AML-193 (cell line): Measurements from ENCODE around the gene DRGX.

Experiments used
- DNase-seq, 2 experiments: peaks; one replicate each; lab custom pipeline; 2025; lab: John Stamatoyannopoulos, UW

The DRGX gene

DNA sequence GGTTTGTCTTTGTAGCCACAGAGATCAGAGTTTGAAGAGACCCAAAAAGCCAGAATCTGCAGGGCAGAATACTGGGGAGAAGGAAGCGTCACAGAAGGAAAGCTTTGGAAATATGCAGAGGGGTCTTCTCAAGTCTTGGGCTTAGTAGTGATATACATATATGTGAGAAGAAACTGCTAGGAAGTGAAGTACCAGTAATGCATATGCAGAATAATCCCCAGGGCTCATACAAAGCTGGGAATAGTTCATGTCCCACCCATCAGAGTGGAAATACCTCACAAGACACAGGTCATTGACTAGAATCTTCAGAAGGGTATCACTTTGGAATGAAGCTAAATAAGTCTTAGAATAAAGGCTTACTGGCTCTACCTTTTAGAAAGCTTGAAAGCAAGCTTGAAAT lies 57.3 kb downstream of the DRGX start:
- no peak for DNase-seq

DNA sequence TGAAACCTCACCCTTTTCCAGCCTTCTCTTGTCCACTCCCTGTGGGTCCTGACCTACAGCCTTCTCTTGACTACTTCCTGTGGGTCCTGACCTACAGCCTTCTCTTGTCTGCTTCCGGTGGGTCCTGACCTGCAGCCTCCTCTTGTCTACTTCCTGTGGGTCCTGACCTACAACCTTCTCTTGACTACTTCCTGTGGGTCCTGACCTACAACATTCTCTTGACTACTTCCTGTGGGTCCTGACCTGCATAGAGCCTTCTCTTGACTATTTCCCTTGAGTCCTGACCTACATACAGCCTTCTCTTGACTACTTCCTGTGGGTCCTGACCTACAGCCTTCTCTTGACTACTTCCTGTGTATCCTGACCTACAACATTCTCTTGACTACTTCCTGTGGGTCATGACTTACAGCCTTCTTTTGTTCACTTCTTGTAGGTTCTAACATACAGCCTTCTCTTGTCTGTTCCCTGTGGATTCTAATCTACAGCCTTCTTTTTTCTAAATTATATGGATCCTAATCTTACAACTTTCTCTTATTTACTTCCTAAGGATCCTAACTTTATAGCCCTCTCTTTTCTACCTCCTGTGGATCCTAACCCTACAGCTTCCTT lies 60.4 kb downstream of the DRGX start:
- DNase-seq: no peak

DNA sequence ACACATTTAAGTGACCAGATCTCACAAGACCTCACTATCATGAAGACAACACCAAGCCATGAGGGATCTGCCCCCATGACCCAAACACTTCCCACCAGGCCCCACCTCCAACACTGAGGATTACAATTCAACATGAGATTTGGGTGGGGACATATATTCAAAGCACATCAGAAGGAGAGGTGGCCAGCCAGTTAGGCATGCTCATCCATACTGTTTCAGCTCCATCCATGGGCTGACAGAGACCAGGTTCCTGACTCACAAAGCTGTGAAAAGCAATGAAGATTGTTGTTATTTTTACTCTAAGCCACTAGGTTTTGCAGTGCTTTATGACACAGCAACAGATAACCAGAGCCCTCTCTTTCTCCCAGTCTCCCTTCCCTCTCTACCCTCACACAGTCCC lies 60.9 kb downstream of the DRGX start:
- DNase-seq: no peak

DNA sequence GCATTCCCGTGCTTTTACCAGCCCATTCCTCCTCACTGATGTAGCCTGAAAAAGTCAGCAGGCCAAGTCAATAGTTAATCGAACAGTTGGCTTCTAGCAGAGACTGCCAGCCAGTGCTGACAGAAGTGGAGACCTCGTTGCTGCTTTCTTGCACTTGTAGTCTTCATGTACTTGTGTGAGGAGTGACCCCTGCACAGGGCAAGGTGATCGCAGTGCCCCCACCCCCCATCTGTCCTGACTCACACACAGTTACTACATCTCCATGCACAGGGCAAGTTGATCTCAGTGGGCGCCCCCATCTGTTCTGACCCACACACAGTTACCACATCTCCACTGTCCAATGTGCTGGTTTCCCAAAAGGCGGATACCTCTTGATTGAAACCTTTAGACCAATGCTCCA lies 62.7 kb downstream of the DRGX start:
- no peak for DNase-seq

DNA sequence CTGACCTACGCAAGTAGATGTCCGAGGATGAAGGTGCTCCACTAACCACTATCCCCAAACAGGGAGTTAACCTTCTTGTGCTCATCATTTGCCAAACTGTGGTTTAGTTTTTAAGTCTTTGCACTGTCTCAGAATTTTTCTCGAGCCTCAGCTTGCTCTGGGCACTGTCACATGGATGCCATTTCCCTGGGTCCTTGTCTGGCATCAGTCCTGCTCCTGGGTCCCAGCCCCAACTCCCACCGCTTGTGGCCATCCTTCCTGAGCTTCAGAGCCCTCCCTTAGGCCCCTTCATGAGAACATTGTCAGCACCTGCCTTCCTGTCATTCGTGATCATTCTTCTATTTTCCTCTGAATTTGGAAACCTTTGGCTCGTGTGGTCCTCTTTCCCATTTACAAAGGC lies 63.1 kb downstream of the DRGX start:
- no peak for DNase-seq

DNA sequence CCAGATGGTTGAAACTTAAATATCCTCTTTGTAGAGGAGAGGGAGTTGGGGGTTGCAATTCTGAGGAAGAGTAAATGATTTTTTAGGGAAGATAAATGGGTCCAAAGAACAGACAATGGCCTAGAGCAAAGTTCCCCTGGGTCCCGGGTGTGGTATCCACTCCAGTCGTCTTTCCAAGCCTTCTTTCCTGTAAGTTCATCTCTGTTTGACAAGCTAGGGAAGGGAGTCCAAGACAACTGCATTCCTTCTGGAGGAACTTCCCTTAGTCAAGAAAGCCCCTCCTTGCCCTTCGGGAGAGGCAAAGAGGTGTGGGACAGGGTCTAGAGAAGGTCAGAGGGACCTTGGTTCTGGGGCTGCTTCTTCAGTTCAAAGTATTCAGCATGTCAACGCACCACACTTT lies 63.6 kb downstream of the DRGX start:
- DNase-seq: no peak

DNA sequence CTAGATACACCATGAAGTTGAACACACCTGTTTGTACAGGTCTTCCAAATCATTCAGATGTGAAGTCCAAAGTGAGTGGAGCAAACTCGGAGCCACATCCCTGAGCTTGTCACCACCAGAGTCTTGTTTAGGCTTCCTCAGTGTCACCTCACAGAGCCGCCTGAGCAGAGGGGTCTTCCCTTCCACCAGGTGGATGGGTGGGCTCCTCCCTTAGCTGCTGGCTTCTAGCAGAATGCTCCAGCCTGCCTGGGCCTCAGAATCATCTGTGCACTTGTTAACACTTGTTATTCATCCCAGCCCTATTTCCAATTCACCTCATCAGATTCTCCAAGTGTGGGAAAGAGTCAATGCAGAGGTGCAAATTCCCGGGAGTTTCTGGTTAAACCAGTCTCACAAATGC lies 64.5 kb downstream of the DRGX start:
- no peak for DNase-seq

DNA sequence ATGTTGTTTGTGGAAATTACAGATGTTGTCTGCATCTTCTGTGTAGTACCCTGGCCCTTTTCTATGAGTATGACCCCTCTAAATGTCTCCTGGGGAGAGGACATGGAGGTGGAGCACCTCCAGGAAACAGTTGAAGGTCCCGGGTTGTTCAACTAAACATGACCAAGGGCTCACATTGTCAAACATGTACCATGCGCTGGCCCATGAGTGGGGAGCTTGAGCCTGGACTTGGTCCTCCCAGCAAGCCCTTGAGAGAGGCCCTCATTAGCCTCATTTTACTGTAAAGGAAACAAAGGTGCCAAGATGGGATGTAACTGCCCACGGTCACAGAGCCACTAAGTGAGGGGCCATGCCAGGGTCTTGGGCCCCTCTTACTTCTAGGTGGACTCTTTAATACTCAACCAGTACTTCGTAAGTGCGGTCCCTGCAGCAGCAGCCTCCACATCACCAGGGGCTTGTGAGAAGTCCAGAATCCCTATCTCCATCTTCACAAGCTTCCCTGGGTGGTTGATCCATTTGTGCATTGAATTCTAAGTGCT lies 65.7 kb downstream of the DRGX start:
- DNase-seq: no peak

DNA sequence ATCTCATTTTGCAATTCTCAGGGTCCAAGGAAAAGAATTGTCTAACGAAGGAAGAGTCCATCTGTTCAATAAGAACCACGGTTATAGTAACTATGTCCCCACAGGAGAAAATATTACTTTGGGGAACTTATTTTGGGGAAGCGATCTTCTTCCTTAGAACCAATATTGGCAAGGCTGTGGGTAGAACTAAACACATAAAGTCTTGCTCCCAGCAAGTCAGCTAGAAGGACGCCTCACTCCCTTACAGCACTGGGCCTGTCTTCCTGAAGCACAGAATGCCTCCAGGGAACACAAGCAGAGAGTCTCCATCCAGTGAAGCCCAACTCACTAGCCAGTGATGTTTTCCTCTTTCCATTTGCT lies 66.8 kb downstream of the DRGX start:
- no peak for DNase-seq

DNA sequence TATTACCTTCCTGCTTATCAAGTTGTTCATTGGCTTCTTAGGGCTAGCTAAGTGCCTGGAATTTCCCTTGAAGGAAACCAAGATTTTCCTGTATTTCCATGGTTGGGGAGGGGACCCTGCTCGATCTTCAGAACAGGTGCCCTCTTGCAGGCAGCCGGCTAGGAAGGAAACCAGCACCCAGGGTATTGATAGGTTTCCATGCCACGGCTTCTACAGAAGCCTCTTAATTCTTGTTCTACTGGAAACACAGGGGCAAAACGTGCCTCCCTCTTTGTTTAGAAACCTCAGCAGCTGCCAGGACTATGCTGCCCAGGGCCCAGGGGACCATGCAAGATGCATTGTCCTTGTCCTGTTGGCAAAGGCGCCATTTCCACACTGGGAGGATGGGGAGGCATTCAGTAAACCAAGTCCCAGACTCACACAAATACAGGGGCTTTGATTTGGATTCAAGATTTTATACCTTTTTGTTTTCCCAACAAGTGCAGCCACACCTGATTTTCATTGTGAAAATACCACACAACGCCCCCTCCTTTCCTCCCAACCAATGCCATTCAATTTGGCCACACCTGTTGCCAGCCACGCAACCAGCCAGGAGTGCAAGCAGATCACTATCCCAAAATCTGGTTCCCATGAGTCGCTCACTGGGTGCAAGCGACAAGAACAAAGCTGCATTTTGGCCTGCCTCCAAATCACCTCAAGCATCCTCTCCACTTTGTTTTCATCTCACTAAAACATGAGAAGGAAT lies 67.3 kb downstream of the DRGX start:
- DNase-seq: no peak

DNA sequence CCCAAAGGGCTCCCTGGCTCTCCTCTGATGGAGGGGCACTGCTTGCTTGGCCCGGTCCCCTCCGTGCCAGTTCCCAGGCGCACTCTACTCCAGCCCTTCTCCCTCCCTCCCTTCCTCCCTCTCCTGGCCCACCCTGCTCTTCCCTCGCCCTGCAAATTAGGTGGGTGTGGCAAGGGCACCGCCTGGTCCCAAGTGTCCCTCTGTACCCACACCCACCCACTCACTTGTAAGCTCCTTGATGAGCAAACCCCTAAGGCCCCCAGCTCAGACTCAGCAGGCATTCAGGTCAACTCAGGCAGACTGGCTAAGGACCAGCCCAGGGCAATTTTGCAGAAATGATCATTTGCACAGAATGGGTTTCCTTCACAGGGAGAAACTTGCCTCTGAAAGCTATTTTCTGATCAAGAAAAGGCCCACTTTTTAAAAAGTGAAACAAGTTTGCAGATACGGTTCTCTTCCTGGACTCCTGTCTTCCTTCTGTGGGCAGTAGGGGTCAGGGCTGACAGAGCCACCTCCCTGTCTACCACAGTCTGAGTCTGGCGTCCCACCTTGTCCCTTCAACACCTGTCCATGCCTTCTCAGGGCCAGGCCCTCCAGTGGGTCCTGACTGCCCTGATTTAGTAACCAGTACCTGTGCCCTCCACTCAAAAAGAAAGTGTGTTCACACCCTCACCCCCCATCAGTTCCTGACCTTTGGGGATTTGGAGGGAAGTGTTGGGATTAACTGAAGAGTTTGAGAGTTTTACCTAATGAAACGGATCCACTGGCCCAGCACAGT lies 68.7 kb downstream of the DRGX start:
- no peak for DNase-seq

DNA sequence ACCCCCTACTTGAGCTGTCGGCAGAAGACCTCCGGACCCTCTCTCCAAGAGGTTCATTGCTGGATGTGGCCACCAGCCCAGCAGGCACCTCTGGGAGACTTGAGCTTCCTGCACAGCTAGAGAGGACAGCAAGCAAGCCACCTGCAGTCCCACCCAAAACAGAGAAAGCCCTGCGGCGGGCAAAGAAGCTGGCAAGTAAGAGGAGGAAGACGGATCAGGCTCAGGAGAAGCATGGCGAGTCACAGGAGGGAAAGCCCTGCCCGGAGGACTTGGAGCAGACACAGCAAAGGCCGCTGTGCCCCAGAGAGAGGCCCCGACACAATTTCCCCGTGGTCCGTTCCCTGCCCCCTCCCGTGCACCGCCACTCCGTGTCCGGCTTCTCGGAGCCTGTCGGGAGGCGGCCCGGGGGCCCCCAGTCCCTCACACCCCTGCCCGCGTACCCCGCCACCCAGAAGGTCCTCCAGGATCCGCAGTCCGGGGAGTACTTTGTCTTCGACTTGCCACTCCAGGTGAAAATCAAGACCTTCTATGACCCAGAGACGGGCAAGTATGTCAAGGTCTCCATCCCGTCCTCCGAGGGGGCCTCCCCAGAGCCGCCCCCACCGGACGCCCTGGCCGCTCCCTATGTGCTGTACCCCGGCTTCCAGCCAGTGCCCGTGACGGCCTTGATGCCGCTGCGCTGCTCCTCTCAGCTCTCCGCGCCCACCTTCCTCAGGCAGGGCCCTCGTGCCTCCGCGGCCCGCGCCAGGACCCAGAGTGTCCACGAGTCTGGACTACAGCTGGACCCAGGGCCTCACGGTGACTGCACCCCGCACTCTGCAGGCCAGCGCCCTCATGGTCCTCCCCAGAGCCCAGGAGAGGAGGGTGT lies 69.7 kb downstream of the DRGX start:
- DNase-seq: no peak

DNA sequence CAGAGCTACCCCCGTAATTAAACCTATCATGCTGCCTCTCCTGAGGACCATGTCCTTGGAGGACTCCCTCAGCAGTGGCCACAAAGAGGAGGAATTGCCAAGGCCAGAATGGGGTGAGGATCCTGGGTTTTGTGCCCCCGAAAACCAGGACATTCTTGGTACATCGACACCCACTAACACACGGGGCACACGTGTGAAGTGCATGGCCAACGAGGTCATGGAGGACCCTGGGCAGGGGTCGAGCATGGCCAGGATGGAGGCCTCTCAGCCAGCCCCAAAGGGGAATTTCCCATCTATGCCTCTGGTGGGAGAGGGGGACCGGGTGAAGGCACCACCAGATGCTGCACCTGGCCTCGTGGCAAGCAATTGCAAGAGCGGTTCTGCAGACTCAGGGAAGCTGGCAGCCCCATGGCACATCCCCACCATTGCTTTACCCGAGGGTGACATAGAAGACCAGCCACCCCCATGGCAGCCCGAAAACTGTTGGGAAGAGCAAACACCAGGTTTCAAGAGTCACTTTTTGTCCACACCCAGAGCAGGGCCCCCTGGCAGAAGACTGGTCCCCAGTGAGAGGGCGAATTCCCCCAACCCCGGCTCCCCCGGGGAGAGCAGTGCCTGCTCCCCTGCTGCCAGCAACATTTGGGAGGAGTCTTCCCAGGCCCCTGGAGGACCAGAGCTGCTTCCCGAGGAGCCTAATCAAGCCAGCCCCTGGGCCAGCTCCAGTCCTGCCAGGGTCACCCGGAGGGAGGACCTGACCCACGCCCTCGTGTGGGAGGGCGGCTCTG lies 70.6 kb downstream of the DRGX start:
- DNase-seq: no peak

DNA sequence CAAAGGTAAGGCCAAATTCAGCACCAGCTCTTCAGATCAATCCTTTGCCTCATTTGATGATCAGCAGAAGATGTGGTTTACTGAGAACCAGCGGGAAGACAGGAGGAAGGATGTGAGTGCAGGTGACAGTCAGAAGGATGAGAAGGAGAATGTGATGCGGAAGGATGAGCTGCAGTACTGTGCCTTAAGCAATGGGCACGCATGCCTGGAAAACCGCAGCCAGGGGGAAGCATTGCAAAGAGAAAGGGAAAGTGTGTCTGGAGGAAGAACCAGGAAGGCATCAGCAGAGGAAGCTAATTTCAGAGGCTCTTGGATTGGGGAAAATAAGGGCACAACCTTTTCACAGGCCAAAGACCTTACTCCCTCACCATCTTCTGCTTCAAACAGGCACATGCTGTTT lies 71.2 kb downstream of the DRGX start:
- DNase-seq: no peak

DNA sequence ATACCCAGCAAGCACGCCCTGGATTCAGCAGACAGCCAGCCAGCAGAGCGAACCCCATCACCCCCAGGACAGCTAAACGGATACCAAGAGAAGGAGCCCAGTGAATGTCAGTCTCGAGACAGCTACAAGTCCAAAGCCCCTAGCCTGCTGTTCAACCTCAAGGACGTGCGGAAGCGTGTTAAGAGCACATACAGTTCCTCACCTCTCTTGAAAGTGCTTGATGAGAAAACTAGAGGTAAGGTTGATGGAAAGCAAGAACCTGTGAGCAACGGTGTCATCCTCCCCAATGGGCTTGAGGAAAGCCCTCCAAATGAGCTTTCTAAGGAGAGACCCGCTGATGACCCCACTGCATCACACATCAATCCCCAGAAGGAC lies 72.0 kb downstream of the DRGX start:
- DNase-seq: no peak

DNA sequence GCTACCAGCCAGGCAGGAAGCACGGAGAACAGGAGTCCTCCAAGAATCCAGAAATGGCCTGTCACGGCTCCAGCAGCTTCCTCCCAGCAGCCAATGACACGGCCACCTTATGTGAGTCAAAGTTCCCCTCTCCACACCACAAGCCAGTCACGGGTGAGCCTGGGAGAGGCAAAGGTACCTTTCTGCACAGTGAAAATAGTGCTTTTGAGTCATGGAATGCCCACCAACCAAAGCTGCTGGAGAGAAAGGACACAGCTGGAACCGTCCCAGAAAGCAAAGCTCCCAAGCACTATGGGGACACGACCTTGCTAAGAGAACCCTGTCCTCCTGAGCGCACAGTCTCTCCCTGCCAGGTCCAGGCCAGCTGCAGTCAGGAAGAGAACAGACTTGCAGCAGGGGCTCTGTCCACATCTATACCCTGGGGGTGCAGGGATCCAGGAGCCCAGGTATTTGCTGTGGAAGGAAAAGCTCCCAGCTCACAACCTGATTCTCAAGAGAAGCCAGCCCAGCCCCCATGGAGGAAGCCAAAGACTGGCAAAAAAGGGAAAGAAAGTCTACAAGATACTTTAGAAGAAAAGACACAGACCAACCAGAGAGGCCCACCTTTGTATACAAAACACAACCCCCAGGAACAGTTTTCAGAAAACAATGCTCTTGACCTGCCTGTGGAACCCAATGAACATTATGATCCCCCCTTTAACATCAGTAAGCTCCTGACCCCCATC lies 72.6 kb downstream of the DRGX start:
- no peak for DNase-seq

DNA sequence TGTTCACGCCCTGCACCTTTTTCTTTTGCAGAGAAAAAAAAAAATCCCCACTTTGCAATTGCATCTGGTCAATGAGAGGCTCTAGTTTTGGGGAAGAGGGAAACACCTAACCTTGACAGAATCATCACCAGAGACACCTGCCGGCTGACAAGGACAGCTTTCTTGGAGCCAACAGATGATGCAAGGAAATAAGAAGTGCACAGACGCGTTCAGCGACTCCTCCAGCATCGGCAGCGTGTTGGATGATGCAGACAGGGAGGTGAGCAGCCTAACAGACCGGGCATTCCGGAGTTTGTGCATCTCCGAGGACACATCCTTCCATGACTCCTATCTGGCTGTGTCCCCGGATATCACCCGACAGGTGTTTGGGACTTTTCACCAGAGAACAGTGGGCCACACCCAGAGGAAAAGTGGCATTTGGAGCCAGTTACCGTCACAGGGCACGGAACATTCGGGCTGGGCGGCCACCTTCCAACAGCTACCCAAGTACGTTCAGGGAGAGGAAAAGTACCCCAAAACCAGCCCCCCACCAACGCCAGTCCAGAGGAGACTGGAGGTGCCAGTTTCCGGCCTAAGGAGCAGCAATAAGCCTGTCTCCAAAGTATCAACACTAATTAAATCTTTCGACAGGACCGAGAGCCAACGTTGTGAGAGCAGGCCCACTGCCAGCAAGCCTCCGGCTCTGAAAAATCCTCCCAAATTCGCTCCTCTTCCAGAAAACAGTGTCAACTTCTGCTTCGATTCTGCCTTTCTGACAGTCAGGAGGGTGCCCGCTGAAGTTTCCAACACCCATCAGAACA lies 73.3 kb downstream of the DRGX start:
- no peak for DNase-seq

DNA sequence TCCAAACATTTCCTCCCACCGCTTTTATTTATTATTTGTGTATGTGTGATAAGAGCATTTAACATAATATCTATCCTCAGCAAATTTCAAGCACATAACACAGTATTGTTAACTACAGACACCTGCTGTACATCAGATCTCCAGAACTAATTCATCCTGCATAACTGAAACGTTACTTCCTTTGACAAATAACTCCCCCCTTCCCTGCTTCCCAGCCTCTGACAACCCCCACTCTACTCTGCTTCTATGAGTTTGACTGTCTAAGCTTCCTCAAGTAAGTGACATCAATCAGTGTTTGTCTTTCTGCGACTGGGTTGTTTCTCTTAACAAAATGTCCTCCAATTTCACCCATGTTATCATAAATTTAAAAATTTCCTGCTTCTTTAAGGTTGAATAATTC lies 74.9 kb downstream of the DRGX start:
- no peak for DNase-seq

DNA sequence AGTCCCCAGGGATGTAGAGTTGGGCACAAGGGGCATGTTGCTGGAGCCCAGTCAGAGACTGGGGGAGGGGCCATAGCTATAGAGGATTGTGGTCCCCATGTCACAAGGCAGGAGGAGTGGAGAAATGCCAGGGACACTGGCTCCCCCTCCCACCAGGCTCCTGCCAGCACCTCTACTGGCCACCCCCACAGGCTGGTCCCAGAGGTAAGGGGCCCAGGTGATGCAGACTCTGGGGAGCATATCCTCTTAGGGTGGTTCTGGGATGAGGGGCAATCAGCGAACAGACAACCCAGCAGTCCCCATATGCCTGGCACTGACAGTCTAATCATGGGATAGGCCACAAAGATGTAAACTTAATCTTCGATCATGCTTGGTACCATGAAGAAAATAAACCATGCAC lies 75.7 kb downstream of the DRGX start:
- DNase-seq: no peak

DNA sequence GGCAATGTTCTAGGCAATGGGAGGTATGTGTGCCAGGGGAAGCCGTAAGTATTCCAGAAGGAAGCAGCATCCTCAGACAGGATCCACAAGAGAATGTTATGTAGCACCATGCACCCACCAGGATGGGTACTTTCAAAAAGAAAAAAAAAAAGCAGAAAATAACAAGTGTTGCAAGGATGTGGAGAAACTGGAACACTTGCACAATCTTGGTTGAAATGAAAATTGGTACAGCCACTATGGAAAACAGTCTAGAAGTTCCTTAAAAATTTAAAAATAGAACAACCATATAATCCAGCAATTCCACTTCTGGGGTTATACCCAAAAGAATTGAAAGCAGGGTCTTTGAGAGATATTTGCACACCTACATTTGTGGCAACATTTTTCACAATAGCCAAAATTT lies 76.7 kb downstream of the DRGX start:
- no peak for DNase-seq
